K562 (cell line): Measurements from ENCODE around the gene ERCC2. TPM values are rescaled to one million over a fixed set of nuclear protein-coding genes. Genes with fewer than 3 reads are reported as not detected.

Experiments used
- ATAC-seq: fragments of 200-7000 bp; cut with Tn5 transposase; 3 replicates; pipeline ENCODE4 v1.9.1; 2020; ENCODE audit warnings: moderate library complexity
- BruUV-seq: library from RNA; stranded (reverse); fragments of 400-500 nt; replicated peaks from 2 replicates; lab custom pipeline; 2021; lab: Mats Ljungman, UMichigan
- CTCF ChIA-PET: fragments of 300-600 bp; formaldehyde crosslinking; extraction: SDS; loops from one replicate; lab custom pipeline; 2021; ENCODE audit warnings: low intra/inter-chr PET ratio; lab: Yijun Ruan, JAX
- POLR2A ChIA-PET: fragments of 300-600, 350-650 bp; sonication (Branson Sonifier 250); formaldehyde crosslinking; extraction: SDS; loops from one replicate; lab custom pipeline; 2021; ENCODE audit warnings: antibody characterized with exemption, inconsistent platforms; lab: Yijun Ruan, JAX
- DNase-seq, 4 experiments: peaks; one replicate each; pipeline versions ENCODE4 v3.0.0 to v3.0.0-alpha.2; 2011 to 2018; ENCODE audit warnings: low spot score in 3 of 4, mixed read lengths in 3 of 4; ENCODE audit errors: extremely low read depth in 1 of 4
- FAIRE-seq: peaks from 2 replicates; lab custom pipeline; 2011; peaks lifted over from hg19 to GRCh38; lab: Jason Lieb, UNC
- H2AFZ ChIP-seq: 2 replicates; pipeline ENCODE4 v1.6.0; 2011; ENCODE audit warnings: low read depth, low read length, control low read depth, inconsistent platforms
- H3K27ac ChIP-seq: fragments of 200-600 bp; 3 replicates; pipeline ENCODE4 v1.8.0; 2011; ENCODE audit warnings: low read depth, mild to moderate bottlenecking, control low read depth, inconsistent platforms, low read length, moderate library complexity, mixed read lengths; ENCODE audit errors: extremely low read depth
- H3K27me3 ChIP-seq, 2 experiments: fragments of 300-600 bp in 1 of 2; 2 replicates in 1 of 2; 3 replicates in 1 of 2; pipeline versions ENCODE4 v1.6.0 to v1.8.0; 2011; ENCODE audit warnings: inconsistent platforms in 2 of 2, low read length in 2 of 2, mild to moderate bottlenecking in 1 of 2, mixed read lengths in 1 of 2, moderate library complexity in 1 of 2; ENCODE audit not compliant: control insufficient read depth in 2 of 2, insufficient read depth in 2 of 2
- H3K36me3 ChIP-seq: fragments of 300-600 bp; 3 replicates; pipeline ENCODE4 v1.8.0; 2011; ENCODE audit warnings: mild to moderate bottlenecking, low read length, inconsistent platforms; ENCODE audit not compliant: control insufficient read depth, insufficient read depth
- H3K4me1 ChIP-seq, 2 experiments: fragments of 200-600 bp in 1 of 2; replicated peaks in 1 of 2; 2 replicates in 1 of 2; 3 replicates in 1 of 2; pipeline versions ENCODE4 v1.5.1 to v1.8.0; 2011; ENCODE audit warnings: inconsistent platforms in 2 of 2, low read length in 2 of 2, mild to moderate bottlenecking in 1 of 2, mixed read lengths in 1 of 2, moderate library complexity in 1 of 2; ENCODE audit not compliant: control insufficient read depth in 2 of 2, insufficient read depth in 2 of 2
- H3K4me2 ChIP-seq: 2 replicates; pipeline ENCODE4 v1.6.1; 2011; ENCODE audit warnings: low read length, control low read depth, inconsistent platforms, mixed read lengths; ENCODE audit not compliant: insufficient read depth
- H3K4me3 ChIP-seq: fragments of 200-600 bp; sonication (generic), shearing (Covaris generic); 2 replicates; pipeline ENCODE4 v1.5.1; 2016; ENCODE audit warnings: control low read depth, inconsistent platforms
- H3K79me2 ChIP-seq: fragments of 200-600 bp; 3 replicates; pipeline ENCODE4 v1.8.0; 2011; ENCODE audit warnings: low read length, inconsistent platforms; ENCODE audit not compliant: control insufficient read depth, insufficient read depth
- H3K9ac ChIP-seq, 2 experiments: 2 replicates each; pipeline versions ENCODE4 v1.6.0 to v1.6.1; 2011; ENCODE audit warnings: low read depth in 2 of 2, low read length in 2 of 2, control low read depth in 1 of 2, inconsistent platforms in 1 of 2, mild to moderate bottlenecking in 1 of 2, mixed read lengths in 1 of 2; ENCODE audit not compliant: insufficient read depth in 1 of 2
- H3K9me1 ChIP-seq: one replicate; pipeline ENCODE4 v1.6.0; 2011; ENCODE audit warnings: inconsistent platforms, mild to moderate bottlenecking, low read length, moderate library complexity; ENCODE audit not compliant: control insufficient read depth, insufficient read depth
- H3K9me3 ChIP-seq: replicated peaks from 2 replicates; pipeline ENCODE4 v1.5.1; 2011; ENCODE audit warnings: low read depth, low read length, inconsistent platforms; ENCODE audit not compliant: control insufficient read depth, insufficient read depth
- H4K20me1 ChIP-seq: replicated peaks from 2 replicates; pipeline ENCODE4 v1.6.1; 2011; ENCODE audit warnings: low read length, inconsistent platforms, mixed read lengths; ENCODE audit not compliant: control insufficient read depth, insufficient read depth
- CBX8 ChIP-seq: fragments of 200-600 bp; sonication (generic); IDR thresholded peaks from 2 replicates; pipeline ENCODE4 v1.6.1; 2012; ENCODE audit warnings: borderline replicate concordance, mixed run types, low read depth, mild to moderate bottlenecking, moderate library complexity, mixed read lengths, low read length, control low read depth, inconsistent platforms; ENCODE audit not compliant: poor library complexity, severe bottlenecking; ENCODE audit errors: extremely low read depth
- POLR2G ChIP-seq: fragments of 200-400 bp; formaldehyde crosslinking; IDR thresholded peaks from 2 replicates; pipeline ENCODE4 v1.6.1; 2017; ENCODE audit warnings: low read depth, mild to moderate bottlenecking, antibody characterized with exemption, low read length, moderate library complexity
- WGBS: fragments of 100-300 bp; shearing (Covaris generic); methylation state at CpG from one replicate; pipeline ENCODE4 v1.1.6; 2016; ENCODE audit warnings: low coverage, mixed read lengths; ENCODE audit not compliant: insufficient coverage; ENCODE audit errors: missing lambda C conversion rate; 5-methylcytosine and 5-hydroxymethylcytosine counted together
- in situ Hi-C: fragments of 300-500 bp; cut with MboI; formaldehyde crosslinking; loops from 4 replicates; pipeline ENCODE4 v1.15.0; 2018; ENCODE audit warnings: inconsistent platforms, mixed read lengths
- intact Hi-C: fragments of 100-400 bp; cut with micrococcal nuclease; formaldehyde crosslinking; loops from 2 replicates; pipeline ENCODE4 v1.14.2; 2022
- polyA plus RNA-seq, 8 experiments: library from polyadenylated mRNA; depleted of rRNA in 4 of 8; stranded (reverse) in 5 of 8; unstranded in 3 of 8; fragments of >200 nt; fragmentation: Nextera tagmentation in 2 of 8; fragmentation: Illumina TruSeq in 1 of 8; extraction: Ambion mirVana in 2 of 8; extraction: Trizol in 1 of 8; gene quantifications; 2 replicates each; pipeline versions ENCODE4 v1.2.1 to v1.2.3, GENCODE V29; 2011 to 2014; ENCODE audit warnings: inconsistent platforms in 1 of 8, missing spikeins in 1 of 8
- total RNA-seq, 7 experiments: library from RNA; depleted of rRNA in 6 of 7; stranded (reverse); fragments of >200 nt in 6 of 7; fragmentation: Illumina TruSeq in 2 of 7; extraction: Trizol in 2 of 7; gene quantifications; 2 replicates each; pipeline versions ENCODE4 v1.2.1 to v1.2.3, GENCODE V29; 2011 to 2021; ENCODE audit warnings: low replicate concordance in 1 of 7

Gene ERCC2
- total and polyA plus RNA-seq, 9 of the 15 experiments (the other 6 are each of a cell fraction or from before 2014, with no cell fraction given), result 2.2 to 55.9 (median 23.4) TPM

GRCh38 chr19:45302416-45302815 lies 68.0 kb downstream of the ERCC2 start:
- peaks cover 9 to 30% of the 10 kb centered on the region in 2 experiments; a peak in 3 of 5 replicates for H3K4me1 ChIP-seq
- ATAC-seq (no peak), DNase-seq (no peak), FAIRE-seq (no peak)
- in situ Hi-C loops (no loop called here), intact Hi-C loops (no loop called here)
- H3K79me2 ChIP-seq, result no peaks in the 10 kb centered on the region
- H4K20me1 ChIP-seq, result no peaks in the 10 kb centered on the region
- no peak overlapping the region for H3K9ac ChIP-seq
- ChIA-PET POLR2A (interaction anchor here (0.6 kb wide), 2 partner anchors 199 to 386 kb away, joined by 3 to 4 read pairs; no protein-coding TSS in a partner anchor), CTCF (no interaction called here)
- no peak overlapping the region for H3K4me2 ChIP-seq
- no peaks in the 10 kb centered on the region for H3K9me1 ChIP-seq
- no peak overlapping the region for H3K27ac ChIP-seq
- BruUV-seq, result no TSS peak
- 86% methylated on average over 11 of the region's 27 CpGs for WGBS
- H3K4me3 ChIP-seq, result no peak overlapping the region
- H3K36me3 ChIP-seq, result no peaks in the 10 kb centered on the region; the same call in 2 of the 3 replicates
- peak; percentile 45 for TF ChIP-seq POLR2G
- no peak for TF ChIP-seq CBX8
- H3K27me3 ChIP-seq, result no peaks in the 10 kb centered on the region
- H3K9me3 ChIP-seq, result 0 out of 2 replicates have a peak, but pooled peaks cover 2% of the 10 kb centered on the region
- H2AFZ ChIP-seq, result no peak overlapping the region

Other genes with a start within 250 kb of the ERCC2 start
Only the 7 nearest of the 16 such genes appear.
- 7.9 and 8.6 TPM in 2 replicates for gene MARK4, start 119.3 kb downstream of the ERCC2 start, total RNA-seq (2014; rRNA removed)
- gene MARK4, start 119.3 kb downstream of the ERCC2 start, total RNA-seq (2014; rRNA removed; fragmentation: Illumina TruSeq; extraction: Trizol), result 6.7 and 6.8 TPM in 2 replicates
- 4.2 and 5.2 TPM in 2 replicates for gene MARK4, start 119.3 kb downstream of the ERCC2 start, total RNA-seq (2015; rRNA removed; fragmentation: Illumina TruSeq; extraction: Trizol)
- 24.8 and 29.4 TPM in 2 replicates for gene MARK4, start 119.3 kb downstream of the ERCC2 start, total RNA-seq (2021)
- 9.5 and 11.1 TPM in 2 replicates for gene MARK4, start 119.3 kb downstream of the ERCC2 start, polyA plus RNA-seq (2011; rRNA removed)
- 18.4 and 24.5 TPM in 2 replicates for gene MARK4, start 119.3 kb downstream of the ERCC2 start, polyA plus RNA-seq (2014; fragmentation: Illumina TruSeq; extraction: Trizol)
- gene MARK4, start 119.3 kb downstream of the ERCC2 start, polyA plus RNA-seq (2014; fragmentation: Nextera tagmentation; extraction: Ambion mirVana), result under 1 TPM; 0.52 to 0.96 TPM
- 7.4 and 12.7 TPM in 2 replicates for gene MARK4, start 119.3 kb downstream of the ERCC2 start, polyA plus RNA-seq (2014; rRNA removed)
- gene CKM, start 47.7 kb downstream of the ERCC2 start, total RNA-seq (2014; rRNA removed), result not detected in 2 replicates
- not detected in 2 replicates for gene CKM, start 47.7 kb downstream of the ERCC2 start, total RNA-seq (2014; rRNA removed; fragmentation: Illumina TruSeq; extraction: Trizol)
- gene CKM, start 47.7 kb downstream of the ERCC2 start, total RNA-seq (2015; rRNA removed; fragmentation: Illumina TruSeq; extraction: Trizol), result 0.14 and 0.15 TPM in 2 replicates
- 0.09 and 0.11 TPM in 2 replicates for gene CKM, start 47.7 kb downstream of the ERCC2 start, total RNA-seq (2021)
- 0.47 TPM in 1 of 2 replicates, not detected in the other for gene CKM, start 47.7 kb downstream of the ERCC2 start, polyA plus RNA-seq (2011; rRNA removed)
- not detected in 2 replicates for gene CKM, start 47.7 kb downstream of the ERCC2 start, polyA plus RNA-seq (2014; fragmentation: Illumina TruSeq; extraction: Trizol)
- under 1 TPM; 0.06 TPM for gene CKM, start 47.7 kb downstream of the ERCC2 start, polyA plus RNA-seq (2014; fragmentation: Nextera tagmentation; extraction: Ambion mirVana)
- 0.08 and 0.17 TPM in 2 replicates for gene CKM, start 47.7 kb downstream of the ERCC2 start, polyA plus RNA-seq (2014; rRNA removed)
- 1.2 and 1.3 TPM in 2 replicates for gene KLC3, start 29.8 kb downstream of the ERCC2 start, total RNA-seq (2014; rRNA removed)
- gene KLC3, start 29.8 kb downstream of the ERCC2 start, total RNA-seq (2014; rRNA removed; fragmentation: Illumina TruSeq; extraction: Trizol), result 0.22 TPM in 1 of 2 replicates, not detected in the other
- gene KLC3, start 29.8 kb downstream of the ERCC2 start, total RNA-seq (2015; rRNA removed; fragmentation: Illumina TruSeq; extraction: Trizol), result 0.19 TPM in 1 of 2 replicates, not detected in the other
- 0.56 and 0.71 TPM in 2 replicates for gene KLC3, start 29.8 kb downstream of the ERCC2 start, total RNA-seq (2021)
- gene KLC3, start 29.8 kb downstream of the ERCC2 start, polyA plus RNA-seq (2011; rRNA removed), result 0.60 and 0.95 TPM in 2 replicates
- 0.21 and 0.43 TPM in 2 replicates for gene KLC3, start 29.8 kb downstream of the ERCC2 start, polyA plus RNA-seq (2014; fragmentation: Illumina TruSeq; extraction: Trizol)
- under 1 TPM in 1 of 2 experiments, not detected in 1; 0.03 TPM for gene KLC3, start 29.8 kb downstream of the ERCC2 start, polyA plus RNA-seq (2014; fragmentation: Nextera tagmentation; extraction: Ambion mirVana)
- 0.58 and 0.90 TPM in 2 replicates for gene KLC3, start 29.8 kb downstream of the ERCC2 start, polyA plus RNA-seq (2014; rRNA removed)
- 2.3 TPM in 2 replicates for gene PPP1R13L, start 34.5 kb upstream of the ERCC2 start, total RNA-seq (2014; rRNA removed)
- gene PPP1R13L, start 34.5 kb upstream of the ERCC2 start, total RNA-seq (2014; rRNA removed; fragmentation: Illumina TruSeq; extraction: Trizol), result 0.84 and 1.0 TPM in 2 replicates
- gene PPP1R13L, start 34.5 kb upstream of the ERCC2 start, total RNA-seq (2015; rRNA removed; fragmentation: Illumina TruSeq; extraction: Trizol), result 0.83 and 0.94 TPM in 2 replicates
- 4.5 and 6.7 TPM in 2 replicates for gene PPP1R13L, start 34.5 kb upstream of the ERCC2 start, total RNA-seq (2021)
- gene PPP1R13L, start 34.5 kb upstream of the ERCC2 start, polyA plus RNA-seq (2011; rRNA removed), result 2.0 and 6.6 TPM in 2 replicates
- gene PPP1R13L, start 34.5 kb upstream of the ERCC2 start, polyA plus RNA-seq (2014; fragmentation: Illumina TruSeq; extraction: Trizol), result 2.7 and 3.6 TPM in 2 replicates
- gene PPP1R13L, start 34.5 kb upstream of the ERCC2 start, polyA plus RNA-seq (2014; fragmentation: Nextera tagmentation; extraction: Ambion mirVana), result under 1 TPM; 0.32 to 0.82 TPM
- gene PPP1R13L, start 34.5 kb upstream of the ERCC2 start, polyA plus RNA-seq (2014; rRNA removed), result 1.7 and 3.7 TPM in 2 replicates
- gene POLR1G, start 36.1 kb upstream of the ERCC2 start, total RNA-seq (2014; rRNA removed), result 36.6 and 50.6 TPM in 2 replicates
- gene POLR1G, start 36.1 kb upstream of the ERCC2 start, total RNA-seq (2014; rRNA removed; fragmentation: Illumina TruSeq; extraction: Trizol), result 19.7 and 22.7 TPM in 2 replicates
- 50.1 and 51.0 TPM in 2 replicates for gene POLR1G, start 36.1 kb upstream of the ERCC2 start, total RNA-seq (2015; rRNA removed; fragmentation: Illumina TruSeq; extraction: Trizol)
- gene POLR1G, start 36.1 kb upstream of the ERCC2 start, total RNA-seq (2021), result 27.4 and 32.1 TPM in 2 replicates
- 8.5 and 9.7 TPM in 2 replicates for gene POLR1G, start 36.1 kb upstream of the ERCC2 start, polyA plus RNA-seq (2011; rRNA removed)
- gene POLR1G, start 36.1 kb upstream of the ERCC2 start, polyA plus RNA-seq (2014; fragmentation: Illumina TruSeq; extraction: Trizol), result 32.6 and 37.4 TPM in 2 replicates
- gene POLR1G, start 36.1 kb upstream of the ERCC2 start, polyA plus RNA-seq (2014; fragmentation: Nextera tagmentation; extraction: Ambion mirVana), result 1 to 10 TPM; 3.0 to 6.4 TPM
- gene POLR1G, start 36.1 kb upstream of the ERCC2 start, polyA plus RNA-seq (2014; rRNA removed), result 29.2 and 31.7 TPM in 2 replicates
- gene ERCC1, start 53.3 kb upstream of the ERCC2 start, total RNA-seq (2014; rRNA removed), result 87.1 and 89.4 TPM in 2 replicates
- 31.1 and 37.7 TPM in 2 replicates for gene ERCC1, start 53.3 kb upstream of the ERCC2 start, total RNA-seq (2014; rRNA removed; fragmentation: Illumina TruSeq; extraction: Trizol)
- gene ERCC1, start 53.3 kb upstream of the ERCC2 start, total RNA-seq (2015; rRNA removed; fragmentation: Illumina TruSeq; extraction: Trizol), result 49.9 and 57.3 TPM in 2 replicates
- gene ERCC1, start 53.3 kb upstream of the ERCC2 start, total RNA-seq (2021), result 75.1 and 75.5 TPM in 2 replicates
- gene ERCC1, start 53.3 kb upstream of the ERCC2 start, polyA plus RNA-seq (2011; rRNA removed), result 60.0 and 67.5 TPM in 2 replicates
- 70.3 and 86.8 TPM in 2 replicates for gene ERCC1, start 53.3 kb upstream of the ERCC2 start, polyA plus RNA-seq (2014; fragmentation: Illumina TruSeq; extraction: Trizol)
- 10 to 100 TPM in 1 of 2 experiments, 1 to 10 TPM in 1; 9.3 to 17.0 TPM for gene ERCC1, start 53.3 kb upstream of the ERCC2 start, polyA plus RNA-seq (2014; fragmentation: Nextera tagmentation; extraction: Ambion mirVana)
- 92.6 and 95.8 TPM in 2 replicates for gene ERCC1, start 53.3 kb upstream of the ERCC2 start, polyA plus RNA-seq (2014; rRNA removed)
- 1.2 and 1.6 TPM in 2 replicates for gene FOSB, start 97.4 kb upstream of the ERCC2 start, total RNA-seq (2014; rRNA removed)
- 0.73 TPM in 2 replicates for gene FOSB, start 97.4 kb upstream of the ERCC2 start, total RNA-seq (2014; rRNA removed; fragmentation: Illumina TruSeq; extraction: Trizol)
- 0.18 and 0.26 TPM in 2 replicates for gene FOSB, start 97.4 kb upstream of the ERCC2 start, total RNA-seq (2015; rRNA removed; fragmentation: Illumina TruSeq; extraction: Trizol)
- gene FOSB, start 97.4 kb upstream of the ERCC2 start, total RNA-seq (2021), result 2.4 and 2.7 TPM in 2 replicates
- 0.25 and 0.27 TPM in 2 replicates for gene FOSB, start 97.4 kb upstream of the ERCC2 start, polyA plus RNA-seq (2011; rRNA removed)
- gene FOSB, start 97.4 kb upstream of the ERCC2 start, polyA plus RNA-seq (2014; fragmentation: Illumina TruSeq; extraction: Trizol), result 1.2 and 1.4 TPM in 2 replicates
- gene FOSB, start 97.4 kb upstream of the ERCC2 start, polyA plus RNA-seq (2014; fragmentation: Nextera tagmentation; extraction: Ambion mirVana), result under 1 TPM; 0.11 to 0.30 TPM
- 0.93 and 2.9 TPM in 2 replicates for gene FOSB, start 97.4 kb upstream of the ERCC2 start, polyA plus RNA-seq (2014; rRNA removed)